OCI-LY3 (cell line): ENCODE measurements around the gene PRKX.

Experiments used
- EZH2phosphoT487 ChIP-seq: fragments of 200-600 bp; shearing (Covaris generic); IDR thresholded peaks from 2 replicates; pipeline ENCODE4 v1.6.1; 2018; ENCODE audit warnings: antibody characterized with exemption, mixed run types, low read depth
- TF ChIP-seq, protein P1 (sequence below): fragments of 200-600, 300-600 bp; sonication (generic); IDR thresholded peaks from 2 replicates; pipeline ENCODE4 v1.5.1; 2014; ENCODE audit warnings: antibody characterized with exemption, low read length, low read depth

DNA sequence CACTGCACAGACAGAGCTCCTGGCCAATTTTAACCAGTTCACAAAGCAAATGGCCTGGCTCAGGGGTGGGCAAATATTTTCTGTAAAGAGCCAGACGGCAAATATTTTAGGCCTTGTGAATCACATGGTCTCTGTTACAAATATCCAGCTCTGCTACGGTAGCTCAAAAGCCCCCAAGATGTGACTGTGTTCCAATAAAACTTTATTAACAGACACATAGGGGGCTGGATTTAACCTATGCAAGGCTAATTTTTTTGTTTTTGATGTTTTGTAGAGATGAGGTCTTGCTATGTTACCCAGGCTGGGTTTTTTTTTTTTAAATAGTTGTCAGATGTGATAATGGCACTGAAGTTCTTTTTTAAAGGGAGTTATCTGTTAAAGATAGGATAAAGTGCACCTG, 65.4 kb downstream of the PRKX start:
- TF ChIP-seq, protein P1, sequence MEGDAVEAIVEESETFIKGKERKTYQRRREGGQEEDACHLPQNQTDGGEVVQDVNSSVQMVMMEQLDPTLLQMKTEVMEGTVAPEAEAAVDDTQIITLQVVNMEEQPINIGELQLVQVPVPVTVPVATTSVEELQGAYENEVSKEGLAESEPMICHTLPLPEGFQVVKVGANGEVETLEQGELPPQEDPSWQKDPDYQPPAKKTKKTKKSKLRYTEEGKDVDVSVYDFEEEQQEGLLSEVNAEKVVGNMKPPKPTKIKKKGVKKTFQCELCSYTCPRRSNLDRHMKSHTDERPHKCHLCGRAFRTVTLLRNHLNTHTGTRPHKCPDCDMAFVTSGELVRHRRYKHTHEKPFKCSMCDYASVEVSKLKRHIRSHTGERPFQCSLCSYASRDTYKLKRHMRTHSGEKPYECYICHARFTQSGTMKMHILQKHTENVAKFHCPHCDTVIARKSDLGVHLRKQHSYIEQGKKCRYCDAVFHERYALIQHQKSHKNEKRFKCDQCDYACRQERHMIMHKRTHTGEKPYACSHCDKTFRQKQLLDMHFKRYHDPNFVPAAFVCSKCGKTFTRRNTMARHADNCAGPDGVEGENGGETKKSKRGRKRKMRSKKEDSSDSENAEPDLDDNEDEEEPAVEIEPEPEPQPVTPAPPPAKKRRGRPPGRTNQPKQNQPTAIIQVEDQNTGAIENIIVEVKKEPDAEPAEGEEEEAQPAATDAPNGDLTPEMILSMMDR: no peak
- no peak for TF ChIP-seq EZH2phosphoT487
